Astrocyte of the hippocampus (primary cell): ENCODE data around the gene CAND2.
"Not testable (repeated sequence)": the region's sequence is repeated elsewhere in the genome, so short reads cannot be mapped to it uniquely, and the experiment has no call there.

Experiments
- DNase-seq: peaks from one replicate; pipeline ENCODE4 v3.0.0; 2011; ENCODE audit warnings: low read depth, low spot score

Gene CAND2

GRCh38 chr3:12771236-12771635 lies 25.2 kb upstream of the CAND2 start:
- no peak for DNase-seq

- no peak for DNase-seq
Observed at GRCh38 chr3:12772462-12772861, 24.0 kb upstream of the CAND2 start.

GRCh38 chr3:12773030-12773709 lies 23.3 kb upstream of the CAND2 start:
- DNase-seq = no peak

GRCh38 chr3:12773710-12774086 lies 22.8 kb upstream of the CAND2 start:
- no peak for DNase-seq

GRCh38 chr3:12774619-12775018 lies 21.9 kb upstream of the CAND2 start:
- DNase-seq = no peak

- no peak for DNase-seq
Observed at GRCh38 chr3:12775226-12775625, 21.3 kb upstream of the CAND2 start.

GRCh38 chr3:12775970-12776369 lies 20.5 kb upstream of the CAND2 start:
- DNase-seq = not testable (repeated sequence)

GRCh38 chr3:12777171-12777570 lies 19.3 kb upstream of the CAND2 start:
- DNase-seq = no peak

- DNase-seq = no peak
Observed at GRCh38 chr3:12780751-12781150, 15.7 kb upstream of the CAND2 start.

- peak; percentile 87 for DNase-seq
Observed at GRCh38 chr3:12782172-12782815, 14.2 kb upstream of the CAND2 start.

GRCh38 chr3:12785096-12785495 lies 11.4 kb upstream of the CAND2 start:
- no peak for DNase-seq

GRCh38 chr3:12787346-12787745 lies 9.1 kb upstream of the CAND2 start:
- peak; percentile 48 for DNase-seq

- DNase-seq = not testable (repeated sequence)
Observed at GRCh38 chr3:12787967-12788690, 8.4 kb upstream of the CAND2 start.

- no peak for DNase-seq
Observed at GRCh38 chr3:12791430-12791829, 5.0 kb upstream of the CAND2 start.

GRCh38 chr3:12793701-12794100 lies 2.8 kb upstream of the CAND2 start:
- no peak for DNase-seq

GRCh38 chr3:12797124-12797891 lies 828 bp downstream of the CAND2 start:
- no peak for DNase-seq

- DNase-seq = no peak
Observed at GRCh38 chr3:12797892-12798558, 1.5 kb downstream of the CAND2 start.

- no peak for DNase-seq
Observed at GRCh38 chr3:12798559-12799179, 2.2 kb downstream of the CAND2 start.

GRCh38 chr3:12799525-12800440 lies 3.3 kb downstream of the CAND2 start:
- DNase-seq = no peak

GRCh38 chr3:12803371-12803770 lies 6.9 kb downstream of the CAND2 start:
- no peak for DNase-seq
